Left lung (tissue), 10 donors: ENCODE data around the gene FEZF1. TPM values are rescaled to one million over a fixed set of nuclear protein-coding genes. Genes with fewer than 3 reads are reported as not detected.

Experiments
- ATAC-seq: fragments of 200-7000 bp; cut with Tn5 transposase; one replicate; pipeline ENCODE4 v1.9.1; 2020; ENCODE audit warnings: moderate library complexity
- DNase-seq, 4 donors: peaks; one replicate each; pipeline ENCODE4 v3.0.0-alpha.2; 2013 to 2020
- H3K27ac ChIP-seq, 2 donors: fragments of 200-600 bp; sonication (generic) in 1 of 2; one replicate each; pipeline versions ENCODE4 v1.5.0 to v1.8.0; 2020 to 2021
- H3K27me3 ChIP-seq, 2 donors: fragments of 200-600 bp; sonication (generic) in 1 of 2; one replicate each; pipeline versions ENCODE4 v1.5.0 to v1.8.0; 2020 to 2021
- H3K36me3 ChIP-seq, 2 donors: fragments of 200-600 bp; sonication (generic) in 1 of 2; one replicate each; pipeline versions ENCODE4 v1.5.0 to v1.8.0; 2020 to 2021
- H3K4me1 ChIP-seq, 2 donors: fragments of 200-600 bp; one replicate each; pipeline ENCODE4 v1.8.0; 2021
- H3K4me3 ChIP-seq, 2 donors: fragments of 200-600 bp; sonication (generic) in 1 of 2; one replicate each; pipeline versions ENCODE4 v1.5.0 to v1.8.0; 2020 to 2021; ENCODE audit warnings: mild to moderate bottlenecking in 1 of 2
- H3K9me3 ChIP-seq, 2 donors: fragments of 200-600 bp; sonication (generic) in 1 of 2; one replicate each; pipeline versions ENCODE4 v1.5.0 to v1.8.0; 2020 to 2021
- intact Hi-C, 2 donors: fragments of 100-400 bp; cut with DNase I; formaldehyde crosslinking; loops; one replicate each; pipeline versions ENCODE4 v1.11.2 to v1.14.2; 2022
- polyA plus RNA-seq, 6 donors: library from polyadenylated mRNA; unstranded; fragments of 120-200 nt; gene quantifications; one replicate each; pipeline ENCODE4 v1.2.1, GENCODE V29; 2013; ENCODE audit not compliant: insufficient read length in 6 of 6
- total RNA-seq, 2 donors: library from RNA; stranded (reverse); fragmentation: NEBNext Ultra II Directional; extraction: Animal tissue kit (Norgen Biotek cat#: 25700); gene quantifications; one replicate each; pipeline ENCODE4 v1.2.1, GENCODE V29; 2021
- TF ChIP-seq, protein P1 (sequence below), 2 donors: fragments of 200-600 bp; sonication (generic) in 1 of 2; IDR thresholded peaks; one replicate each; pipeline versions ENCODE4 v1.5.0 to v1.8.0; 2021; ENCODE audit warnings: antibody characterized with exemption in 2 of 2
- donor health status: DM: no; HTN: yes; CAD: no.
- donor health status: DM: no; HTN: no; CAD: no.

FEZF1 gene
- total and polyA plus RNA-seq, 8 donors: not detected

GRCh38 chr7:122262246-122262645 lies 42.3 kb downstream of the FEZF1 start:
- H3K4me1 ChIP-seq: no peaks in the 10 kb centered on the region
- DNase-seq (no peak), ATAC-seq (no peak)
- H3K27me3 ChIP-seq: no peaks in the 10 kb centered on the region
- intact Hi-C loops: no loop called here
- no peaks in the 10 kb centered on the region for H3K9me3 ChIP-seq
- no peak overlapping the region for H3K27ac ChIP-seq
- H3K36me3 ChIP-seq: no peaks in the 10 kb centered on the region
- H3K4me3 ChIP-seq: no peak overlapping the region
- TF ChIP-seq, protein P1, sequence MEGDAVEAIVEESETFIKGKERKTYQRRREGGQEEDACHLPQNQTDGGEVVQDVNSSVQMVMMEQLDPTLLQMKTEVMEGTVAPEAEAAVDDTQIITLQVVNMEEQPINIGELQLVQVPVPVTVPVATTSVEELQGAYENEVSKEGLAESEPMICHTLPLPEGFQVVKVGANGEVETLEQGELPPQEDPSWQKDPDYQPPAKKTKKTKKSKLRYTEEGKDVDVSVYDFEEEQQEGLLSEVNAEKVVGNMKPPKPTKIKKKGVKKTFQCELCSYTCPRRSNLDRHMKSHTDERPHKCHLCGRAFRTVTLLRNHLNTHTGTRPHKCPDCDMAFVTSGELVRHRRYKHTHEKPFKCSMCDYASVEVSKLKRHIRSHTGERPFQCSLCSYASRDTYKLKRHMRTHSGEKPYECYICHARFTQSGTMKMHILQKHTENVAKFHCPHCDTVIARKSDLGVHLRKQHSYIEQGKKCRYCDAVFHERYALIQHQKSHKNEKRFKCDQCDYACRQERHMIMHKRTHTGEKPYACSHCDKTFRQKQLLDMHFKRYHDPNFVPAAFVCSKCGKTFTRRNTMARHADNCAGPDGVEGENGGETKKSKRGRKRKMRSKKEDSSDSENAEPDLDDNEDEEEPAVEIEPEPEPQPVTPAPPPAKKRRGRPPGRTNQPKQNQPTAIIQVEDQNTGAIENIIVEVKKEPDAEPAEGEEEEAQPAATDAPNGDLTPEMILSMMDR (IDR thresholded peaks at IDR 0.05): no peak

GRCh38 chr7:122261442-122261841 lies 43.1 kb downstream of the FEZF1 start:
- Histone ChIP-seq H3K36me3 (no peaks in the 10 kb centered on the region), H3K27ac (no peak overlapping the region), H3K9me3 (no peaks in the 10 kb centered on the region), H3K27me3 (no peaks in the 10 kb centered on the region), H3K4me1 (no peaks in the 10 kb centered on the region), H3K4me3 (no peak overlapping the region)
- DNase-seq (no peak), ATAC-seq (no peak)
- TF ChIP-seq, protein P1 (IDR thresholded peaks at IDR 0.05): no peak
- intact Hi-C loops: no loop called here

DNA sequence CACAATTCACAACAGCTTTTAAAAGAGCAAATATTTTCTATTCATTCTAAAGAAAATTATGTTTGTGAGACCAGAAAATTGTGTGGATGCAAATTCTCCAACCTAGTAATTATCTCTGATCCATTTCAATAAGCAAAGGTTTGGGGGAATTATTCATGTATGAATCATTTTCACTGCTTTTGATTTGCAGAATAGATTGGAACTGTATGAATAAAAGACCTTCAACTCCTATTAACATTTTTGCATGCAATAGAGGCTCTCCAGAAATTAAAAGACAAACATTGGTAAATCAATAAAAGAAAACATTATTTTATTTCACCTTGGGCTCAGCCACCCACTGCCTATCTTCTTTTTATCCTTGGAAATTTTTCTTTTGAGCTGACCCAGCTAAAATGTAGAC lies 43.5 kb downstream of the FEZF1 start:
- Histone ChIP-seq H3K4me1 (no peaks in the 10 kb centered on the region), H3K27me3 (no peaks in the 10 kb centered on the region), H3K36me3 (no peaks in the 10 kb centered on the region), H3K9me3 (no peaks in the 10 kb centered on the region), H3K4me3 (no peak overlapping the region), H3K27ac (no peak overlapping the region)
- TF ChIP-seq, protein P1 (IDR thresholded peaks at IDR 0.05): no peak
- DNase-seq (no peak), ATAC-seq (no peak)
- intact Hi-C loops: no loop called here

GRCh38 chr7:122260336-122260735 lies 44.2 kb downstream of the FEZF1 start:
- H3K4me1 ChIP-seq: no peaks in the 10 kb centered on the region
- H3K27me3 ChIP-seq: no peaks in the 10 kb centered on the region
- intact Hi-C loops: no loop called here
- H3K36me3 ChIP-seq: no peaks in the 10 kb centered on the region
- TF ChIP-seq, protein P1 (IDR thresholded peaks at IDR 0.05): no peak
- ATAC-seq (no peak), DNase-seq (no peak)
- H3K4me3 ChIP-seq: no peak overlapping the region
- no peak overlapping the region for H3K27ac ChIP-seq
- H3K9me3 ChIP-seq: no peaks in the 10 kb centered on the region

GRCh38 chr7:122258971-122259370 lies 45.6 kb downstream of the FEZF1 start:
- no peaks in the 10 kb centered on the region for H3K36me3 ChIP-seq
- H3K4me3 ChIP-seq: no peak overlapping the region
- intact Hi-C loops: no loop called here
- TF ChIP-seq, protein P1 (IDR thresholded peaks at IDR 0.05): no peak
- H3K4me1 ChIP-seq: no peaks in the 10 kb centered on the region
- ATAC-seq (no peak), DNase-seq (no peak)
- H3K27me3 ChIP-seq: no peaks in the 10 kb centered on the region
- H3K27ac ChIP-seq: no peak overlapping the region
- no peaks in the 10 kb centered on the region for H3K9me3 ChIP-seq
